ENCODE measurements around the gene PSAT1. TPM values are rescaled to one million over a fixed set of nuclear protein-coding genes. Genes with fewer than 3 reads are reported as not detected.

Gene PSAT1
- total RNA-seq, 1 experiment from 2014 or later = 45.6 TPM

DNA sequence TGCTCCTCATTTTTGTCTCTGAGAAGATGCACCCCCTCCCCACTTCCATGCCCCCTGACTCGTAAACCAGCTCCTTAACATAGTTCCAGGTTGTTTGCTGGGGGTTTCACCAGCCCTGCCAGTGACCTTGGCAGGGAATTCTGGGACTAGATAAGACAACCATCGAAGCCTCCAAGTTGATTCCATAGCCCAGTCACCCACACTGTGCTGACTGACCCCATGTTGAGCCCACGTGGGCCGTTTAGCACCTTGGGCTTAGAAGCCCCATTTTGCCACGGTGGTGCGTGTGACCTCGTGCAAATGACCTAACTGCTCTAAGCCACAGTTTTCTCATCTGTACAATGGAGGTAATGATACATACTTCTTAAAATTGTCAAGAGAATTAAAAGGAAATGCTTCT lies 24.6 kb downstream of the PSAT1 start:
- intact Hi-C loops (cut with micrococcal nuclease) = no loop called here
- POLR2A ChIA-PET (ENCODE audit: unreplicated experiment) = no interaction called here
- no TSS peak for BruUV-seq (replicated peaks)

DNA sequence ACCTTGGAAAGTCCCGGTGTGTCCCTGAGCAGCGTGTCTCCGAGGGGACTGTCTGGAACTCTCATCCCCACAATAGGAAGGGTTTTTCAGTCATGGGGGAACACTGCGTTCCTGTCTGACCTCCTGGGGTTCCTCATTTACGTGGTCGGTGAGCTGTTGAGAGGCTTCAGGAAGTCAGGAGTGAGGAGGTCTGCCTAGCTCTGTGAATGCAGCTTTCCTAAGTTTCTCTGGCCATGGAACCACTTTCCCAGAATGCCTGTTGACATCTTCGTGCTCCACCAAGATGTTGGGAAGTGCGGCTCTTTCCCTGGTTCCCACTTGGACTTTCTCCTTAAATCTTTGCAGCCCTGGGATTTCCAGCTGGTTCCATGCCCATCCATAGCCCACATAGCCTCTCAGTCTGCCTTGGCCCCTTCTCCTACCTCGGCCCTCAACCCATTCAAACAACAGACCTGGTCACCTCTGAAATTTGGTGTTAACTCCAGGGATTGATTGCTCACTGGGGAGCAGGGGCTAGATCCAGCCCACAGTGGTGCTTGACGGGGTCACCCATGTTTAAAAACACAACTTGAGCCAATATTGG lies 27.2 kb downstream of the PSAT1 start:
- H3K4me2 ChIP-seq (ENCODE audit: low read length) = no peak overlapping the region
- no peaks in the 10 kb centered on the region for H3F3A ChIP-seq (ENCODE audit: low read length, unreplicated experiment)
- H3K9me3 ChIP-seq (ENCODE audit: low read length) = no peaks in the 10 kb centered on the region
- intact Hi-C loops (cut with micrococcal nuclease) = no loop called here
- H3K4me1 ChIP-seq (ENCODE audit: insufficient read depth, low read length) = no peaks in the 10 kb centered on the region
- ChIA-PET CTCF (no interaction called here), POLR2A (ENCODE audit: unreplicated experiment) (no interaction called here)
- no peak overlapping the region for H3K9ac ChIP-seq (ENCODE audit: low read length)
- ATAC-seq = no peak
- H2AFZ ChIP-seq (ENCODE audit: low read length) = no peak overlapping the region
- H3K27ac ChIP-seq (ENCODE audit: low read length) = no peak overlapping the region
- BruUV-seq (replicated peaks) = no TSS peak
- no peak overlapping the region for H3K4me3 ChIP-seq (ENCODE audit: low read length)
- DNase-seq = no peak
- no peaks in the 10 kb centered on the region for H4K20me1 ChIP-seq (ENCODE audit: low read length)
- H3K79me2 ChIP-seq (ENCODE audit: low read length) = no peaks in the 10 kb centered on the region
- H3K9me2 ChIP-seq (replicated peaks; ENCODE audit: low read length) = no peaks in the 10 kb centered on the region
- TF ChIP-seq EZH2phosphoT487 (IDR thresholded peaks at IDR 0.05; ENCODE audit: borderline replicate concordance, low read length) (no peak), EZH2 (IDR thresholded peaks at IDR 0.05; ENCODE audit: low read length, unreplicated experiment) (no peak)
- TF ChIP-seq, protein P1, sequence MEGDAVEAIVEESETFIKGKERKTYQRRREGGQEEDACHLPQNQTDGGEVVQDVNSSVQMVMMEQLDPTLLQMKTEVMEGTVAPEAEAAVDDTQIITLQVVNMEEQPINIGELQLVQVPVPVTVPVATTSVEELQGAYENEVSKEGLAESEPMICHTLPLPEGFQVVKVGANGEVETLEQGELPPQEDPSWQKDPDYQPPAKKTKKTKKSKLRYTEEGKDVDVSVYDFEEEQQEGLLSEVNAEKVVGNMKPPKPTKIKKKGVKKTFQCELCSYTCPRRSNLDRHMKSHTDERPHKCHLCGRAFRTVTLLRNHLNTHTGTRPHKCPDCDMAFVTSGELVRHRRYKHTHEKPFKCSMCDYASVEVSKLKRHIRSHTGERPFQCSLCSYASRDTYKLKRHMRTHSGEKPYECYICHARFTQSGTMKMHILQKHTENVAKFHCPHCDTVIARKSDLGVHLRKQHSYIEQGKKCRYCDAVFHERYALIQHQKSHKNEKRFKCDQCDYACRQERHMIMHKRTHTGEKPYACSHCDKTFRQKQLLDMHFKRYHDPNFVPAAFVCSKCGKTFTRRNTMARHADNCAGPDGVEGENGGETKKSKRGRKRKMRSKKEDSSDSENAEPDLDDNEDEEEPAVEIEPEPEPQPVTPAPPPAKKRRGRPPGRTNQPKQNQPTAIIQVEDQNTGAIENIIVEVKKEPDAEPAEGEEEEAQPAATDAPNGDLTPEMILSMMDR (conservative IDR thresholded peaks at IDR 0.05; ENCODE audit: low read depth, low read length) = no peak
- H3K36me3 ChIP-seq (ENCODE audit: low read depth, low read length) = peaks cover 9% of the 10 kb centered on the region; the same call in 1 of the 2 replicates
- no peaks in the 10 kb centered on the region for H3K27me3 ChIP-seq (ENCODE audit: low read length)

More for the DNA sequence above, 24.6 kb downstream of the PSAT1 start:
- CTCF ChIA-PET = no interaction called here
- Histone ChIP-seq H3K9ac (ENCODE audit: low read length) (no peak overlapping the region), H3K27ac (ENCODE audit: low read length) (no peak overlapping the region), H3K9me2 (replicated peaks; ENCODE audit: low read length) (no peaks in the 10 kb centered on the region), H3K27me3 (ENCODE audit: low read length) (no peaks in the 10 kb centered on the region), H3K4me2 (ENCODE audit: low read length) (no peak overlapping the region), H2AFZ (ENCODE audit: low read length) (no peak overlapping the region), H3K36me3 (ENCODE audit: low read depth, low read length) (peaks cover 14% of the 10 kb centered on the region), H3K4me1 (ENCODE audit: insufficient read depth, low read length) (no peaks in the 10 kb centered on the region), H4K20me1 (ENCODE audit: low read length) (no peaks in the 10 kb centered on the region), H3F3A (ENCODE audit: low read length, unreplicated experiment) (no peaks in the 10 kb centered on the region), H3K79me2 (ENCODE audit: low read length) (no peaks in the 10 kb centered on the region), H3K4me3 (ENCODE audit: low read length) (no peak overlapping the region), H3K9me3 (ENCODE audit: low read length) (no peaks in the 10 kb centered on the region)
- DNase-seq (no peak), ATAC-seq (no peak)
- no peak for TF ChIP-seq EZH2 (IDR thresholded peaks at IDR 0.05; ENCODE audit: low read length, unreplicated experiment)

DNA sequence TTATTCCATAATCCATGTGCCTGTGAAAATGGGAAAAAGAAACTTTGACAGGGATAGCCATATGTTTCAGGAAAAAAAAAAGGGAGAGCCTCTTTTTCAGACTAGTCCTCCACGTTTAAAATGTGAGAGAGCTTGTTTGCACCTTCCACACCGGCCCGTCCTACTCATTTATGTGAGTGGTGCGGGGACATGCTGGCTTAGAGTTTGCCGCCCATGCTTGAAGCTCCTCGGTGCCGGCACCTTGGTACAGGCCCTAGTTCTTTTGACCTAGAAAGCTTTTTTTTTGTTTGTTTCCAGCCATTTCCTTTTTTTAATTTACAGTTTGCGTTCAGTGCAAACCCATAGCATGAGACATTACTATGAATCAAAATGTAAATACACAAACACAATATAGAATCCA lies 27.8 kb downstream of the PSAT1 start:
- Histone ChIP-seq H3K9me3 (ENCODE audit: low read length) (no peaks in the 10 kb centered on the region), H3K4me2 (ENCODE audit: low read length) (no peak overlapping the region), H3K36me3 (ENCODE audit: low read depth, low read length) (peaks cover 6% of the 10 kb centered on the region; the same call in 1 of the 2 replicates), H3K79me2 (ENCODE audit: low read length) (no peaks in the 10 kb centered on the region), H3K9ac (ENCODE audit: low read length) (no peak overlapping the region), H3K4me1 (ENCODE audit: insufficient read depth, low read length) (no peaks in the 10 kb centered on the region), H4K20me1 (ENCODE audit: low read length) (no peaks in the 10 kb centered on the region), H3K9me2 (replicated peaks; ENCODE audit: low read length) (no peaks in the 10 kb centered on the region), H3K27me3 (ENCODE audit: low read length) (no peaks in the 10 kb centered on the region), H3K4me3 (ENCODE audit: low read length) (no peak overlapping the region), H2AFZ (ENCODE audit: low read length) (no peak overlapping the region), H3F3A (ENCODE audit: low read length, unreplicated experiment) (no peaks in the 10 kb centered on the region), H3K27ac (ENCODE audit: low read length) (no peak overlapping the region)
- TF ChIP-seq, protein P1 (conservative IDR thresholded peaks at IDR 0.05; ENCODE audit: low read depth, low read length) = no peak
- TF ChIP-seq EZH2phosphoT487 (IDR thresholded peaks at IDR 0.05; ENCODE audit: borderline replicate concordance, low read length) = no peak
- TF ChIP-seq EZH2 (IDR thresholded peaks at IDR 0.05; ENCODE audit: low read length, unreplicated experiment) = no peak
- DNase-seq = no peak
- ChIA-PET POLR2A (ENCODE audit: unreplicated experiment) (no interaction called here), CTCF (no interaction called here)
- intact Hi-C loops (cut with micrococcal nuclease) = no loop called here
- BruUV-seq (replicated peaks) = no TSS peak
- ATAC-seq = peak; percentile 54
